PC-3 (cell line): Measurements from ENCODE around the gene PSRC1. TPM values are rescaled to one million over a fixed set of nuclear protein-coding genes. Genes with fewer than 3 reads are reported as not detected.

Experiments
- ATAC-seq: fragments of 200-7000 bp; cut with Tn5 transposase; 2 replicates; pipeline ENCODE4 v1.9.1; 2020; ENCODE audit warnings: mild to moderate bottlenecking, moderate library complexity
- BruUV-seq: library from RNA; stranded (reverse); fragments of 400-500 nt; replicated peaks from 2 replicates; lab custom pipeline; 2021; lab: Mats Ljungman, UMichigan
- CTCF ChIA-PET: fragments of 300-600 bp; sonication (Branson Sonifier 250); formaldehyde crosslinking; loops from one replicate; lab custom pipeline; 2022; ENCODE audit warnings: antibody characterized with exemption; lab: Charles Lee
- POLR2A ChIA-PET: fragments of 300-600 bp; sonication (Branson Sonifier 250); formaldehyde crosslinking; loops from one replicate; lab custom pipeline; 2022; ENCODE audit warnings: antibody characterized with exemption; ENCODE audit not compliant: unreplicated experiment; lab: Charles Lee
- DNase-seq: peaks from one replicate; pipeline ENCODE4 v3.0.0-alpha.2; 2015
- H2AFZ ChIP-seq: fragments of 300-600 bp; sonication (generic); 2 replicates; pipeline ENCODE4 v1.6.0; 2016; ENCODE audit warnings: antibody characterized with exemption, low read length
- H3F3A ChIP-seq: fragments of 300-600 bp; sonication (generic); one replicate; pipeline ENCODE4 v1.6.0; 2017; ENCODE audit warnings: antibody characterized with exemption, low read length, control low read depth, mild to moderate bottlenecking; ENCODE audit not compliant: unreplicated experiment
- H3K27ac ChIP-seq: fragments of 300-600 bp; sonication (generic); 2 replicates; pipeline ENCODE4 v1.5.1; 2016; ENCODE audit warnings: mild to moderate bottlenecking, low read length
- H3K27me3 ChIP-seq: fragments of 300-600 bp; sonication (generic); 2 replicates; pipeline ENCODE4 v1.6.1; 2016; ENCODE audit warnings: low read length, mixed read lengths
- H3K36me3 ChIP-seq: fragments of 300-600 bp; sonication (generic); 2 replicates; pipeline ENCODE4 v1.6.1; 2016; ENCODE audit warnings: low read depth, mixed run types, low read length, mixed read lengths
- H3K4me1 ChIP-seq: fragments of 300-600 bp; sonication (generic); 2 replicates; pipeline ENCODE4 v1.5.1; 2016; ENCODE audit warnings: low read length; ENCODE audit not compliant: insufficient read depth
- H3K4me2 ChIP-seq: fragments of 300-600 bp; sonication (generic); 2 replicates; pipeline ENCODE4 v1.6.0; 2016; ENCODE audit warnings: low read length
- H3K4me3 ChIP-seq: fragments of 300-600 bp; sonication (generic); 2 replicates; pipeline ENCODE4 v1.5.1; 2016; ENCODE audit warnings: mild to moderate bottlenecking, low read length, mixed read lengths
- H3K79me2 ChIP-seq: fragments of 300-600 bp; sonication (generic); 2 replicates; pipeline ENCODE4 v1.6.1; 2017; ENCODE audit warnings: low read length, mixed read lengths
- H3K9ac ChIP-seq: fragments of 300-600 bp; sonication (generic); 2 replicates; pipeline ENCODE4 v1.6.0; 2016; ENCODE audit warnings: mild to moderate bottlenecking, low read length
- H3K9me2 ChIP-seq: fragments of 300-600 bp; sonication (generic); replicated peaks from 2 replicates; pipeline ENCODE4 v1.6.1; 2016; ENCODE audit warnings: mixed run types, low read length, mixed read lengths
- H3K9me3 ChIP-seq: fragments of 300-600 bp; sonication (generic); 2 replicates; pipeline ENCODE4 v1.6.1; 2016; ENCODE audit warnings: low read length, mixed read lengths
- H4K20me1 ChIP-seq: fragments of 300-600 bp; sonication (generic); 2 replicates; pipeline ENCODE4 v1.6.1; 2016; ENCODE audit warnings: low read length, mixed read lengths
- CTCF ChIP-seq: fragments of 300-600 bp; sonication (generic); conservative IDR thresholded peaks from 2 replicates; pipeline ENCODE4 v1.5.1; 2017; ENCODE audit warnings: antibody characterized with exemption, low read depth, mild to moderate bottlenecking, low read length
- EZH2 ChIP-seq: fragments of 300-600 bp; sonication (generic); IDR thresholded peaks from one replicate; pipeline ENCODE4 v1.6.1; 2017; ENCODE audit warnings: antibody characterized with exemption, mild to moderate bottlenecking, low read length; ENCODE audit not compliant: unreplicated experiment
- EZH2phosphoT487 ChIP-seq: fragments of 300-600 bp; sonication (generic); IDR thresholded peaks from 2 replicates; pipeline ENCODE4 v1.6.1; 2018; ENCODE audit warnings: mild to moderate bottlenecking, antibody characterized with exemption, low read length, borderline replicate concordance
- intact Hi-C: fragments of 100-400 bp; cut with micrococcal nuclease; formaldehyde crosslinking; loops from 2 replicates; pipeline ENCODE4 v1.9.0; 2023
- total RNA-seq: library from RNA; depleted of rRNA; stranded (reverse); fragments of >200 nt; gene quantifications from 2 replicates; pipeline ENCODE4 v1.2.3, GENCODE V29; 2014

The PSRC1 gene
- total RNA-seq, 1 experiment from 2014 or later: 33.8 TPM

DNA sequence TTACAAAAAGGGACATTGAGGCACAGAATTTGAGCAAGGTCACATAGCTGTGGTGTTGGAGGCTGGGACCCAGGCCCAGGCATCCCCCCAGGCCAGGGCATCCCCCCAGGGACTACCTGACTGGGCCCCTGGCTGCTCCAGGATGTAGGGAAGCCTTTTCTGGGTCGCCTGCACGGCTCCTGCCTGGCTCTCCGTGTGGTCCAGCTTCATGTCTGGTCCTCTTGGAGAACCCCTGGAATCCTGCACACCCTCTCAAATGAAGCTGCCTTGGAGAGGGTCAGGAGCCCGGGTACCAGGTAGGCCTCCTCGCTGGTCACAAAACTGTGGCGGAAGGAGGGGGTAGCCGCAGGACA lies 34.5 kb downstream of the PSRC1 start:
- no peak overlapping the region for H3K4me3 ChIP-seq
- peaks cover 8% of the 10 kb centered on the region; the same call in 1 of the 2 replicates for H3K4me1 ChIP-seq
- no peak overlapping the region for H3K4me2 ChIP-seq
- H3K79me2 ChIP-seq: no peaks in the 10 kb centered on the region
- TF ChIP-seq EZH2phosphoT487 (no peak), CTCF (no peak), EZH2 (no peak)
- H3K9ac ChIP-seq: no peak overlapping the region
- CTCF ChIA-PET: no interaction called here
- no peaks in the 10 kb centered on the region for H3F3A ChIP-seq
- no TSS peak for BruUV-seq
- intact Hi-C loops: no loop called here
- H3K36me3 ChIP-seq: no peaks in the 10 kb centered on the region
- POLR2A ChIA-PET: no interaction called here
- no peaks in the 10 kb centered on the region for H3K27me3 ChIP-seq
- H3K9me2 ChIP-seq: no peaks in the 10 kb centered on the region
- H3K9me3 ChIP-seq: no peaks in the 10 kb centered on the region
- H4K20me1 ChIP-seq: no peaks in the 10 kb centered on the region
- no peak overlapping the region for H2AFZ ChIP-seq
- ATAC-seq (no peak), DNase-seq (no peak)
- no peak overlapping the region for H3K27ac ChIP-seq

GRCh38 chr1:109247401-109248365 lies 35.3 kb downstream of the PSRC1 start:
- intact Hi-C loops: no loop called here
- DNase-seq (no peak), ATAC-seq (no peak)
- no peaks in the 10 kb centered on the region for H4K20me1 ChIP-seq
- no peak overlapping the region for H3K4me2 ChIP-seq
- no peaks in the 10 kb centered on the region for H3K9me2 ChIP-seq
- H2AFZ ChIP-seq: no peak overlapping the region
- ChIA-PET POLR2A (no interaction called here), CTCF (interaction anchor here (0.7 kb wide), 1 partner anchor 1586 kb away, joined by 3 read pairs; no protein-coding TSS in a partner anchor)
- H3K27me3 ChIP-seq: no peaks in the 10 kb centered on the region
- H3K27ac ChIP-seq: no peak overlapping the region
- H3K79me2 ChIP-seq: no peaks in the 10 kb centered on the region
- H3K9me3 ChIP-seq: no peaks in the 10 kb centered on the region
- peaks cover 8% of the 10 kb centered on the region; the same call in 1 of the 2 replicates for H3K4me1 ChIP-seq
- TF ChIP-seq EZH2 (no peak), EZH2phosphoT487 (no peak), CTCF (no peak)
- no peak overlapping the region for H3K4me3 ChIP-seq
- H3K9ac ChIP-seq: no peak overlapping the region
- H3K36me3 ChIP-seq: no peaks in the 10 kb centered on the region
- no TSS peak for BruUV-seq
- no peaks in the 10 kb centered on the region for H3F3A ChIP-seq

- intact Hi-C loops: no loop called here
- POLR2A ChIA-PET: no interaction called here
- BruUV-seq: no TSS peak
- Histone ChIP-seq H3K4me2 (no peak overlapping the region), H3K27me3 (no peaks in the 10 kb centered on the region), H3K4me1 (peaks cover 8% of the 10 kb centered on the region; the same call in 1 of the 2 replicates), H3K9me3 (no peaks in the 10 kb centered on the region), H3K36me3 (no peaks in the 10 kb centered on the region), H2AFZ (no peak overlapping the region), H3K9me2 (no peaks in the 10 kb centered on the region), H3F3A (no peaks in the 10 kb centered on the region), H3K4me3 (no peak overlapping the region), H4K20me1 (no peaks in the 10 kb centered on the region), H3K9ac (no peak overlapping the region), H3K79me2 (no peaks in the 10 kb centered on the region), H3K27ac (no peak overlapping the region)
- TF ChIP-seq EZH2phosphoT487: no peak
- no peak for TF ChIP-seq CTCF
- TF ChIP-seq EZH2: no peak
- CTCF ChIA-PET: no interaction called here
- ATAC-seq (no peak), DNase-seq (no peak)
Measured at GRCh38 chr1:109246141-109246551, 36.8 kb downstream of the PSRC1 start.
